GM12878 (cell line): ENCODE results near the gene FLAD1.

Experiments
- GABPA ChIP-seq: IDR thresholded peaks from 2 replicates; pipeline ENCODE4 v1.6.1; 2014; ENCODE audit warnings: antibody characterized with exemption, low read depth, mild to moderate bottlenecking, inconsistent platforms
- MXI1 ChIP-seq: fragments of 150-350 bp; IDR thresholded peaks from 2 replicates; pipeline ENCODE4 v1.6.1; 2011; ENCODE audit warnings: low read depth, mild to moderate bottlenecking, inconsistent platforms, low read length, improper control_type of control experiment
- TF ChIP-seq, protein P1 (sequence below), 3 experiments: IDR thresholded peaks in 2 of 3; conservative IDR thresholded peaks in 1 of 3; 2 replicates each; pipeline ENCODE4 v1.5.1; 2011; ENCODE audit warnings: low read depth in 3 of 3, low read length in 3 of 3, mild to moderate bottlenecking in 3 of 3, control low read depth in 2 of 3, moderate library complexity in 2 of 3, inconsistent platforms in 1 of 3, mixed read lengths in 1 of 3; ENCODE audit not compliant: control insufficient read depth in 2 of 3, insufficient read depth in 1 of 3; ENCODE audit errors: extremely low read depth in 1 of 3

GRCh38 chr1:155012026-155012546 lies 28.9 kb downstream of the FLAD1 start:
- TF ChIP-seq GABPA: no peak
- TF ChIP-seq MXI1: no peak
- TF ChIP-seq, protein P1, sequence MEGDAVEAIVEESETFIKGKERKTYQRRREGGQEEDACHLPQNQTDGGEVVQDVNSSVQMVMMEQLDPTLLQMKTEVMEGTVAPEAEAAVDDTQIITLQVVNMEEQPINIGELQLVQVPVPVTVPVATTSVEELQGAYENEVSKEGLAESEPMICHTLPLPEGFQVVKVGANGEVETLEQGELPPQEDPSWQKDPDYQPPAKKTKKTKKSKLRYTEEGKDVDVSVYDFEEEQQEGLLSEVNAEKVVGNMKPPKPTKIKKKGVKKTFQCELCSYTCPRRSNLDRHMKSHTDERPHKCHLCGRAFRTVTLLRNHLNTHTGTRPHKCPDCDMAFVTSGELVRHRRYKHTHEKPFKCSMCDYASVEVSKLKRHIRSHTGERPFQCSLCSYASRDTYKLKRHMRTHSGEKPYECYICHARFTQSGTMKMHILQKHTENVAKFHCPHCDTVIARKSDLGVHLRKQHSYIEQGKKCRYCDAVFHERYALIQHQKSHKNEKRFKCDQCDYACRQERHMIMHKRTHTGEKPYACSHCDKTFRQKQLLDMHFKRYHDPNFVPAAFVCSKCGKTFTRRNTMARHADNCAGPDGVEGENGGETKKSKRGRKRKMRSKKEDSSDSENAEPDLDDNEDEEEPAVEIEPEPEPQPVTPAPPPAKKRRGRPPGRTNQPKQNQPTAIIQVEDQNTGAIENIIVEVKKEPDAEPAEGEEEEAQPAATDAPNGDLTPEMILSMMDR (IDR thresholded peaks at IDR 0.05 in 2 of 3, conservative IDR thresholded peaks at IDR 0.05 in 1 of 3; ENCODE audit: control insufficient read depth in 2 of 3, extremely low read depth in 1 of 3, insufficient read depth in 1 of 3, low read depth in 3 of 3, low read length in 3 of 3): no peak
